Loucy (cell line): Measurements from ENCODE around the gene CSH1.
"Not testable (repeated sequence)": the region's sequence is repeated elsewhere in the genome, so short reads cannot be mapped to it uniquely, and the experiment has no call there.

ENCODE experiments used
- H2AFZ ChIP-seq: fragments of 200-600 bp; sonication (generic); 2 replicates; pipeline ENCODE4 v1.6.0; 2016; ENCODE audit warnings: antibody characterized with exemption, mild to moderate bottlenecking, low read length, moderate library complexity
- H3F3A ChIP-seq: fragments of 200-600 bp; 2 replicates; pipeline ENCODE4 v1.6.0; 2016; ENCODE audit warnings: antibody characterized with exemption, low read depth, mild to moderate bottlenecking
- H3K27me3 ChIP-seq: fragments of 200-600 bp; sonication (generic); 2 replicates; pipeline ENCODE4 v1.6.1; 2014; ENCODE audit warnings: low read length, mild to moderate bottlenecking; ENCODE audit not compliant: insufficient read depth, poor library complexity, severe bottlenecking
- H3K36me3 ChIP-seq: fragments of 200-600 bp; sonication (generic); 2 replicates; pipeline ENCODE4 v1.6.1; 2016; ENCODE audit warnings: low read length; ENCODE audit not compliant: insufficient read depth
- H3K4me1 ChIP-seq: fragments of 200-600 bp; sonication (generic); 2 replicates; pipeline ENCODE4 v1.5.1; 2014; ENCODE audit warnings: low read length, mild to moderate bottlenecking; ENCODE audit not compliant: insufficient read depth, poor library complexity, severe bottlenecking
- H3K4me2 ChIP-seq: fragments of 200-600 bp; sonication (generic); 2 replicates; pipeline ENCODE4 v1.6.0; 2014; ENCODE audit warnings: antibody characterized with exemption, low read length, low read depth, mild to moderate bottlenecking; ENCODE audit not compliant: poor library complexity, severe bottlenecking
- H3K4me3 ChIP-seq: fragments of 200-600 bp; sonication (generic); 2 replicates; pipeline ENCODE4 v1.5.1; 2014; ENCODE audit warnings: low read length, mild to moderate bottlenecking, mixed read lengths; ENCODE audit not compliant: poor library complexity, severe bottlenecking
- H3K79me2 ChIP-seq: fragments of 200-600 bp; sonication (generic); 2 replicates; pipeline ENCODE4 v1.6.1; 2014; ENCODE audit warnings: low read length; ENCODE audit not compliant: insufficient read depth
- H3K9ac ChIP-seq: fragments of 200-600 bp; sonication (generic); 2 replicates; pipeline ENCODE4 v1.6.0; 2014; ENCODE audit warnings: mild to moderate bottlenecking, low read depth, low read length, moderate library complexity; ENCODE audit not compliant: poor library complexity, severe bottlenecking
- H3K9me2 ChIP-seq: fragments of 200-600 bp; sonication (generic); replicated peaks from 2 replicates; pipeline ENCODE4 v1.6.1; 2016; ENCODE audit warnings: low read depth, low read length, mixed read lengths
- H3K9me3 ChIP-seq: fragments of 200-600 bp; sonication (generic); 2 replicates; pipeline ENCODE4 v1.6.1; 2014; ENCODE audit warnings: mild to moderate bottlenecking, antibody characterized with exemption, low read length, low read depth; ENCODE audit not compliant: insufficient read depth
- H4K20me1 ChIP-seq: fragments of 200-600 bp; sonication (generic); 2 replicates; pipeline ENCODE4 v1.6.0; 2014; ENCODE audit warnings: antibody characterized with exemption, low read length, mild to moderate bottlenecking; ENCODE audit not compliant: insufficient read depth, poor library complexity, severe bottlenecking
- EZH2phosphoT487 ChIP-seq: fragments of 200-600 bp; IDR thresholded peaks from 2 replicates; pipeline ENCODE4 v1.6.1; 2018; ENCODE audit warnings: antibody characterized with exemption, mild to moderate bottlenecking, moderate library complexity, borderline replicate concordance
- TF ChIP-seq, protein P1 (sequence below): fragments of 200-600 bp; sonication (generic); conservative IDR thresholded peaks from 2 replicates; pipeline ENCODE4 v1.5.1; 2014; ENCODE audit warnings: mild to moderate bottlenecking, antibody characterized with exemption, low read length

CSH1 gene

DNA sequence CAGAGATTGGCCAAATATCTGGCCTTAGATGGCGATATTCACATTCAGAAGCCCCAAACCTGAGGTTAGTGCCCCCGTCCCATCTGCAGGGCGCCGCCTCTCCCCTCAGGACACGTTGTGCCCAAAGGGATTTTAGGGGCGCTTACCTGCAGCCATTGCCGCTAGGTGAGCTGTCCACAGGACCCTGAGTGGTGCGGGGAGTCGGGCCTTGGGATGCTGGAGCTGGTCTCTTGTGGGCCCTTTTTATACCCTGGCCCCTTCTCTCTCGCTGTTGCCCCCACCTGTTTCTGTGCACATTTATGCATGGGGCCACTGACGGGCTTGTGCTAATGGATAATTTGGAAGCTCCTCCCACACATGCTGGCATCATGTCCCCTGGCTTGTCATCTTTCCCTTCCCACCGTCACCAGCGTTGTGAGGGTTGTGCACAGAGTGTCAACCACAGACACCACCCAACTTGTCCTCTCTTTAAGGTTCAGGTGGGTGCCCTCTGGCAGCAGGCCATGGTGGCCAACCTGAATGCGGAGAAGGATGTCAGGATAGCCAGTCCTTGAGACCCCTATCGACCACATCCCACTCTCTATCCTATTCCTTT, 14.8 kb upstream of the CSH1 start, which contains the start of gene CSHL1:
Gene CSHL1, minus strand, starts transcription at position 218 of the 595 bp plus-strand sequence. Its CDS starts 62 bp downstream, at position 156.
- Histone ChIP-seq H3K9me3 (no peaks in the 10 kb centered on the region), H3K4me3 (no peak within 1 kb of the TSS), H4K20me1 (no peaks in the 10 kb centered on the region), H3K36me3 (no peaks in the 10 kb centered on the region), H3K9ac (no peak within 1 kb of the TSS), H3F3A (no peaks in the 10 kb centered on the region), H3K9me2 (no peaks in the 10 kb centered on the region), H3K27me3 (no peaks in the 10 kb centered on the region), H3K79me2 (no peaks in the 10 kb centered on the region), H2AFZ (no peak within 1 kb of the TSS), H3K4me1 (no peaks in the 10 kb centered on the region), H3K4me2 (no peak within 1 kb of the TSS)
- TF ChIP-seq, protein P1, sequence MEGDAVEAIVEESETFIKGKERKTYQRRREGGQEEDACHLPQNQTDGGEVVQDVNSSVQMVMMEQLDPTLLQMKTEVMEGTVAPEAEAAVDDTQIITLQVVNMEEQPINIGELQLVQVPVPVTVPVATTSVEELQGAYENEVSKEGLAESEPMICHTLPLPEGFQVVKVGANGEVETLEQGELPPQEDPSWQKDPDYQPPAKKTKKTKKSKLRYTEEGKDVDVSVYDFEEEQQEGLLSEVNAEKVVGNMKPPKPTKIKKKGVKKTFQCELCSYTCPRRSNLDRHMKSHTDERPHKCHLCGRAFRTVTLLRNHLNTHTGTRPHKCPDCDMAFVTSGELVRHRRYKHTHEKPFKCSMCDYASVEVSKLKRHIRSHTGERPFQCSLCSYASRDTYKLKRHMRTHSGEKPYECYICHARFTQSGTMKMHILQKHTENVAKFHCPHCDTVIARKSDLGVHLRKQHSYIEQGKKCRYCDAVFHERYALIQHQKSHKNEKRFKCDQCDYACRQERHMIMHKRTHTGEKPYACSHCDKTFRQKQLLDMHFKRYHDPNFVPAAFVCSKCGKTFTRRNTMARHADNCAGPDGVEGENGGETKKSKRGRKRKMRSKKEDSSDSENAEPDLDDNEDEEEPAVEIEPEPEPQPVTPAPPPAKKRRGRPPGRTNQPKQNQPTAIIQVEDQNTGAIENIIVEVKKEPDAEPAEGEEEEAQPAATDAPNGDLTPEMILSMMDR: no peak
- no peak for TF ChIP-seq EZH2phosphoT487

DNA sequence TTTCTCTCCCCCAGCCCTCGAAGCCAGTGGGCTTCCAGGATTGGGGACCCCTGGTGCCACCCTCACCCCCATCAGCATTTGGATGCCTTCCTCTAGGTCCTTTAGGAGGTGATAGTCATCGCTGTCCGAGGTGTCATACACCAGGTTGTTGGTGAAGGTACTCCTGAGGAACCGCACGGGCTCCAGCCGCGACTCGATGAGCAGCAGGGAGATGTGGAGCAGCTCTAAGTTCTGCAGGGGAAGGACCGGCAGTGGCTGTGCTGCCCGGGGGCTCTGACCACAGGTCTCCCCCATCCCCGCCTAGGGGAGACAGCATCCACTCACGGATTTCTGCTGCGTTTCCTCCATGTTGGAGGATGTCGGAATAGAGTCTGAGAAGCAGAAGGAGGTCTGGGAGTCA, 13.7 kb upstream of the CSH1 start:
- no peak overlapping the region for H3K4me3 ChIP-seq
- H4K20me1 ChIP-seq: no peaks in the 10 kb centered on the region
- H3K4me2 ChIP-seq: no peak overlapping the region

DNA sequence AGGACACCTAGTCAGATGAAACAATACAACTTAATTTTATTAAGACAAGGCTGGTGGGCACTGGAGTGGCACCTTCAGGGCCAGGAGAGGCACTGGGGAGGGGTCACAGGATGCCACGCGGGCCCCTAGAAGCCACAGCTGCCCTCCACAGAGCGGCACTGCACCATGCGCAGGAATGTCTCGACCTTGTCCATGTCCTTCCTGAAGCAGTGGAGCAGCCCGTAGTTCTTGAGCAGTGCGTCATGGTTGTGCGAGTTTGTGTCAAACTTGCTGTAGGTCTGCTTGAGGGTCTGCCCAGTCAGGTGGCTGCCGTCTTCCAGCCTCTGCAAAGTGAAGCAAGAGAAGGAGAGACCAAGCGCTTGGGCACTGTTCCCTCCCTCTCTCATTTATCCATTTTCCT, 13.2 kb upstream of the CSH1 start:
- not testable (repeated sequence) for H3K27me3 ChIP-seq, H3K9me2 ChIP-seq, H3K36me3 ChIP-seq, H3K9ac ChIP-seq, H3K79me2 ChIP-seq, H2AFZ ChIP-seq, H3K9me3 ChIP-seq, H3K4me1 ChIP-seq, H3F3A ChIP-seq, H3K4me3 ChIP-seq, H3K4me2 ChIP-seq, H4K20me1 ChIP-seq

More for the DNA sequence above, 13.7 kb upstream of the CSH1 start:
- Histone ChIP-seq H3K36me3 (no peaks in the 10 kb centered on the region), H3K4me1 (no peaks in the 10 kb centered on the region), H3K79me2 (no peaks in the 10 kb centered on the region), H3K9me2 (no peaks in the 10 kb centered on the region), H3K9me3 (no peaks in the 10 kb centered on the region), H2AFZ (no peak overlapping the region), H3K27me3 (no peaks in the 10 kb centered on the region), H3K9ac (no peak overlapping the region), H3F3A (no peaks in the 10 kb centered on the region)
- TF ChIP-seq, protein P1: no peak
- no peak for TF ChIP-seq EZH2phosphoT487

DNA sequence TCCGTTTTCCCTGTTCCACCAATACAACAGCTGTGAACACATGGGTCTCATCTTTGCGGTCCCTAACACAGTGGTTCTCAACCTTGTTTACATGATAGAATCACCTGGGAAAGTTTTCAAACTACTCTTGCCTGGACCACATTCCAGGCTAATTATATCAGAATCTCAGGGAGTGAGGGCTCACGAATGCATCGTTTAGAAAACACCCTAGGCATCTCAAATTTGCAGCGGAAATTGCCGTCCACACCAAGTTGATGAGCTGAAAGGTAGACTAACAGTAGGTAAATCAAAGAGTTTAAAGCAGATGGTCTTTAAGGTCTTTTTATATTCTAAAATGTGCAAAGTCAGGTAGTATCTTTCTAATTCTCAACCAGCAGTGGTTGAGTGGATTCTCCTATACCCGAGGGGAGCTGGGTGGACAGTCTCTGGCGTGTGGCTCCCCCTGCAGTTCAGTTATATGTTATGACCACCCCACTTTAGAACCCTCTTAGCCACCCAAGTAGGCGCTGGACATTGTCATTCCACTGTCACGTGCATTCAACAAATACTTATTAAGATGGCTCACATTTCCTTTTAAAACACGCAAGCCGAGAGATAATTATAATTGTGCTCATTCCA, 10.9 kb upstream of the CSH1 start:
- not testable (repeated sequence) for H2AFZ ChIP-seq, H3F3A ChIP-seq, H4K20me1 ChIP-seq, H3K9ac ChIP-seq, H3K79me2 ChIP-seq, H3K36me3 ChIP-seq, H3K9me2 ChIP-seq, H3K27me3 ChIP-seq, H3K9me3 ChIP-seq, H3K4me1 ChIP-seq, H3K4me3 ChIP-seq, H3K4me2 ChIP-seq
- TF ChIP-seq, protein P1: peak; percentile 46

DNA sequence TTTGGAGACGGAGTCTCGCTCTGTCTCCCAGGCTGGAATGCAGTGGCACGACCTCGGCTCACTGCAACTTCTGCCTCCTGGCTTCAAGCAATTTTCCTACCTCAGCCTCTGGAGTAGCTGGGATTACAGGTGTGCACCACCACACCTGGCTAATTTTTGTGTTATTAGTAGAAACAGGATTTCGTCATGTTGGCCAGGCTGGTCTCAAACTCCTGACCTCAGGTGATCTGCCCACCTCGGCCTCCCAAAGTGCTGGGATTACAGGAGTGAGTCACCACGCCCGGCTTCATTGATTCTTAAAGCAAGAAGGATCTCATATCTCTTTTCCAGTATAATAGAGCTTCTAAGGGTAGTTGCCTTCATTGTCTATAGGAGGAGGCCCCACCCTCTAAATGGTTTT, 8.4 kb upstream of the CSH1 start:
- not testable (repeated sequence) for H3F3A ChIP-seq, H3K27me3 ChIP-seq, H3K4me3 ChIP-seq, H3K36me3 ChIP-seq, H3K9me3 ChIP-seq, H3K9ac ChIP-seq, H3K4me1 ChIP-seq, H3K79me2 ChIP-seq, H3K4me2 ChIP-seq, H2AFZ ChIP-seq, H3K9me2 ChIP-seq, H4K20me1 ChIP-seq
